Breast epithelium (tissue), 4 donors: Measurements from ENCODE around the gene CLCNKA. TPM values are rescaled to one million over a fixed set of nuclear protein-coding genes. Genes with fewer than 3 reads are reported as not detected.

Source experiments
- DNase-seq, 2 donors: peaks; one replicate each; pipeline ENCODE4 v3.0.0-alpha.2; 2019; ENCODE audit warnings: low spot score in 2 of 2
- H3K27ac ChIP-seq, 2 donors: fragments of 200-600 bp; sonication (generic) in 1 of 2; one replicate each; pipeline ENCODE4 v1.5.1; 2016 to 2019; ENCODE audit warnings: mild to moderate bottlenecking in 1 of 2
- H3K27me3 ChIP-seq, 2 donors: fragments of 200-600 bp; sonication (generic) in 1 of 2; one replicate each; pipeline versions ENCODE4 v1.5.1 to v1.6.0; 2017 to 2019; ENCODE audit warnings: control low read depth in 1 of 2, mild to moderate bottlenecking in 1 of 2
- H3K36me3 ChIP-seq: fragments of 200-600 bp; one replicate; pipeline ENCODE4 v1.5.1; 2019
- H3K4me1 ChIP-seq, 2 donors: fragments of 200-600 bp; sonication (generic); one replicate each; pipeline ENCODE4 v1.5.1; 2016 to 2019; ENCODE audit warnings: control low read depth in 1 of 2
- H3K4me3 ChIP-seq, 3 donors: fragments of 200-600 bp; sonication (generic); 1 replicate in 2 of 3; 2 replicates in 1 of 3; pipeline ENCODE4 v1.5.1; 2016 to 2019; ENCODE audit warnings: mild to moderate bottlenecking in 3 of 3, moderate library complexity in 2 of 3
- H3K9me3 ChIP-seq, 2 donors: fragments of 200-600 bp; sonication (generic) in 1 of 2; one replicate each; pipeline ENCODE4 v1.5.1; 2016 to 2019; ENCODE audit warnings: control low read depth in 1 of 2
- POLR2A ChIP-seq: fragments of 450-650 bp; IDR thresholded peaks from one replicate; pipeline ENCODE4 v1.6.1; 2016; ENCODE audit warnings: antibody characterized with exemption, mild to moderate bottlenecking, moderate library complexity
- POLR2AphosphoS5 ChIP-seq, 3 donors: sonication (generic); formaldehyde crosslinking; IDR thresholded peaks; one replicate each; pipeline ENCODE4 v1.6.1; 2017; ENCODE audit warnings: antibody characterized with exemption in 3 of 3
- intact Hi-C: fragments of 100-400 bp; cut with DNase I; formaldehyde crosslinking; loops from one replicate; pipeline ENCODE4 v1.15.1; 2023; ENCODE audit warnings: low total_unique reads
- total RNA-seq, 3 donors: library from RNA; depleted of rRNA; stranded (reverse); fragments of >200 nt; gene quantifications; one replicate each; pipeline ENCODE4 v1.1.0, GENCODE V29; 2016
- TF ChIP-seq, protein P1 (sequence below), 3 donors: fragments of 450-650 bp; IDR thresholded peaks; one replicate each; pipeline ENCODE4 v1.5.1; 2016 to 2017; ENCODE audit warnings: antibody characterized with exemption in 3 of 3, mild to moderate bottlenecking in 3 of 3, moderate library complexity in 3 of 3

The CLCNKA gene
- total RNA-seq, 3 donors from 2014 or later: 0.33 to 1.1 (median 0.73) TPM

DNA sequence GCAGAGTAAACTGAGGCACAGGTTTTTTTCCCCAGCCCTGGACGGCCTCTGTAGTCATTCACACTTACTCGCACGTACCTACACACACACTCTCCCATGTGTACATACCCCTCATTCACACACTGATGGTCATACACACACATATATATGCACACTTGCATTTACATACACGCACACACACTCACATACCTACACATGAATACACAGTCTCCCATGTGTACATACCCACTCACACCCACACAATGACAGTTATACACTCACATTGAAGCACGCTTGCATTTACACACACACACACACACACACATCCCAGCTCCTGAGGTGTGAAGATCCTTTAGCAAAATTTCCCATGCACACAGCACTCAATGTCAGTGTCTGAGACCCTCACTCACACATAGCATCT is 52.4 kb downstream of the CLCNKA start:
- Histone ChIP-seq H3K36me3 (no peaks in the 10 kb centered on the region), H3K27ac (no peak overlapping the region), H3K4me1 (peaks cover 3 to 7% of the 10 kb centered on the region in 2 donors), H3K4me3 (peak overlapping the region in 1 of 3 donors; percentile 73), H3K27me3 (no peaks in the 10 kb centered on the region), H3K9me3 (no peaks in the 10 kb centered on the region)
- DNase-seq: no peak
- intact Hi-C loops: no loop called here
- TF ChIP-seq POLR2A (no peak), POLR2AphosphoS5 (IDR thresholded peaks at IDR 0.05) (no peak)
- TF ChIP-seq, protein P1, sequence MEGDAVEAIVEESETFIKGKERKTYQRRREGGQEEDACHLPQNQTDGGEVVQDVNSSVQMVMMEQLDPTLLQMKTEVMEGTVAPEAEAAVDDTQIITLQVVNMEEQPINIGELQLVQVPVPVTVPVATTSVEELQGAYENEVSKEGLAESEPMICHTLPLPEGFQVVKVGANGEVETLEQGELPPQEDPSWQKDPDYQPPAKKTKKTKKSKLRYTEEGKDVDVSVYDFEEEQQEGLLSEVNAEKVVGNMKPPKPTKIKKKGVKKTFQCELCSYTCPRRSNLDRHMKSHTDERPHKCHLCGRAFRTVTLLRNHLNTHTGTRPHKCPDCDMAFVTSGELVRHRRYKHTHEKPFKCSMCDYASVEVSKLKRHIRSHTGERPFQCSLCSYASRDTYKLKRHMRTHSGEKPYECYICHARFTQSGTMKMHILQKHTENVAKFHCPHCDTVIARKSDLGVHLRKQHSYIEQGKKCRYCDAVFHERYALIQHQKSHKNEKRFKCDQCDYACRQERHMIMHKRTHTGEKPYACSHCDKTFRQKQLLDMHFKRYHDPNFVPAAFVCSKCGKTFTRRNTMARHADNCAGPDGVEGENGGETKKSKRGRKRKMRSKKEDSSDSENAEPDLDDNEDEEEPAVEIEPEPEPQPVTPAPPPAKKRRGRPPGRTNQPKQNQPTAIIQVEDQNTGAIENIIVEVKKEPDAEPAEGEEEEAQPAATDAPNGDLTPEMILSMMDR (IDR thresholded peaks at IDR 0.05): no peak

DNA sequence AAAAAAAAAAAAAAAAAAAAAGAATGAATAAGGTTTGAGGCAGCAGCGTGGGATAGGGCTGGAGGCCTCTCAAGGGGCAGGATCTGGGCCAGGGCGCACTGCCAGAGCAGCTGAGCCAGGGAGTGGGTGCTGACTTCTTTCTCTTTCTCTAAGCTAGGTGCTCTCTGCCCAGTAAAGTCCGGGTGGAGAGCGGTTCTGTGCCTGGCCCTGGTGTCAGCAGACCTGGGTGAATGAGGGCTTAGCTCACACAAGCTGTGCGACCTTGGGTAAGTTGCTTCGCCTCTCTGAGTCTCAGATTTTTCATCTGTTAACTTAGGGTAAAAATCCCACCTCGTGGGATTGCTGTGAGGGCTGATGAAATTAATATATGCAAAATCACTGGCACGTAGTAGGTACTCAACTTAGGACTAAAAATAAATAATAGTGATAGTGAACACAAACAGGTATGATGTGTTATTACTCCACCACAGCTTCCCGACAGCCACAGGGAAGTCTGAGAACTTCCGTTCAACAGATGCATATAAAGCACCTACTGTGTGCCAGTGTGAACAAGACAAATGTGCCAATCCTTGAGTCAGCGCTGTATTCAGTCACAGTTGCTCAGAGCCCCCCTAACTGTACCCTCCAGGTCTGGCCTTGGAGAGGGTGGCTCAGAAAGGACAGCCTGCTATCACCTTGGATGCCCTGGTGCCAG is 53.6 kb downstream of the CLCNKA start:
- peak in 1 of 2 donors; percentile 61 for DNase-seq
- TF ChIP-seq POLR2A (no peak), POLR2AphosphoS5 (IDR thresholded peaks at IDR 0.05) (no peak)
- TF ChIP-seq, protein P1 (IDR thresholded peaks at IDR 0.05): no peak
- no peaks in the 10 kb centered on the region for H3K27me3 ChIP-seq
- H3K36me3 ChIP-seq: no peaks in the 10 kb centered on the region
- intact Hi-C loops: no loop called here
- no peaks in the 10 kb centered on the region for H3K9me3 ChIP-seq
- peaks cover 3 to 7% of the 10 kb centered on the region in 2 donors for H3K4me1 ChIP-seq
- H3K27ac ChIP-seq: peak overlapping the region in 1 of 2 donors; percentile 76
- H3K4me3 ChIP-seq: no peak overlapping the region

DNA sequence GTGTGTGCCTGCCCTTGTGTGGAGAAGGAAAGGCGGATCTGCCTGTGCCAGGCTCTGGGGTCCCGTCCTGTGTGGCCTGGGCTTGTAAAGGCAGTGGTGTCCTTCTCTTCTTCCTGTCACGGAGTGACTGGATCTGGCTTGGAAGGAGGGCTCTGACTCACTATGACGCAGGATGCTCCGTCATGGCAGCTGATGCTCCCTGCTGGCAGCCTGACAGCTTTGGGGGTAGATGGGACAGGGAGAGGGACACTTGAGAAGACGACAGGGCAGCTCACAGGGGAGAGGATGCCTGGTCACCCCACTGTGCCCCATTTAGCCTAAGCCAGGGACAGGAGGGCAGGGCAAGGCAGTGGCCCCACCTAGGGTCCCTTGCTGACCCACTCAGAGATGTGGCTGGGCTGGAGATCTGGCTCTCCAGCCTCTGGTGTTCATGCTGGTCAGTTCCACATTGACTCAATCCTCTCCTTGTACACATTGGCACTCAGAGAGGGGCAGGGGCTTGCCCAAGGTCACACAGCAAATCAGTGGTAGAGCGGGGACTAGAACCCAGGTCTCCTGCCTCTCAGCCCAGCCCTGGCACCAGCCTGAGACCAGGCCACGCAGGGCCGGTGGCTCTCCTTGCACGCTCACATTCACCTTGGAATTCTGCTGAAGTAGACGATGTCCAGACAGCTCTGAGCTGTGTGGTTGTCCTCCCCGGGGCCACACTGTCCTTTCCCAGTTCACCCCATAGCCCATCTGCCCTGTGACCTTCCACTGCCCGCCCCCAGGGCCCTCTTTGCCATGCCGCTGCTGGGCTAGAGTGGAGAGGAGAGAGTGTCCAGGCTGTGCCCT is 54.4 kb downstream of the CLCNKA start:
- no peak for DNase-seq
- H3K9me3 ChIP-seq: no peaks in the 10 kb centered on the region
- no peak overlapping the region for H3K4me3 ChIP-seq
- no peaks in the 10 kb centered on the region for H3K27me3 ChIP-seq
- intact Hi-C loops: no loop called here
- H3K4me1 ChIP-seq: peaks cover 3 to 7% of the 10 kb centered on the region in 2 donors
- H3K36me3 ChIP-seq: no peaks in the 10 kb centered on the region
- TF ChIP-seq POLR2AphosphoS5 (IDR thresholded peaks at IDR 0.05) (no peak), POLR2A (no peak)
- TF ChIP-seq, protein P1 (IDR thresholded peaks at IDR 0.05): no peak
- H3K27ac ChIP-seq: peak overlapping the region in 1 of 2 donors; percentile 76

DNA sequence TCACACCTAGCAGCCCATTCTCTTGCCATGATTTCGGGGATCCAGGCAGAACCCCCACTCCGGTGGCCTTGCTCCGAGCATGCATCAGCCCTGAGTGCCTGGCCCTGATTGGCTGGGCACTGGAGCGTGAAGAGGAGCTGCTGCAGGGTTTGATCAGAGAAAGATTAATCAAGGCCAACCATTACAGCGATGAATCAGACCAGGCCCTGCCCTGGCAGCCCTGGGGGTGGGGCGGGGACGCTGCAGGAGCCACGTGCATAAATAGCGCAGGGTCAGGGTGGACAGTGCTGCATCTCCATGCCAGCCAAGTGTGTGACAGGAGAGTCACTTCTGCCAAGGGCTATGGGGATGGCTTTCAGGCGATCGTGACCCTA is 55.0 kb downstream of the CLCNKA start:
- Histone ChIP-seq H3K4me1 (peaks cover 3 to 7% of the 10 kb centered on the region in 2 donors), H3K36me3 (no peaks in the 10 kb centered on the region), H3K9me3 (no peaks in the 10 kb centered on the region), H3K27me3 (no peaks in the 10 kb centered on the region), H3K4me3 (no peak overlapping the region), H3K27ac (peak overlapping the region in 1 of 2 donors; percentile 76)
- no peak for TF ChIP-seq POLR2A
- TF ChIP-seq, protein P1 (IDR thresholded peaks at IDR 0.05): no peak
- DNase-seq: no peak
- intact Hi-C loops: no loop called here
